ENCODE measurements around the gene ARG2. TPM values are rescaled to one million over a fixed set of nuclear protein-coding genes. Genes with fewer than 3 reads are reported as not detected.

The ARG2 gene
- polyA plus RNA-seq, 1 donor (not counting 4 experiments of a cell fraction or from before 2014, with no cell fraction given): 8.2 TPM

DNA sequence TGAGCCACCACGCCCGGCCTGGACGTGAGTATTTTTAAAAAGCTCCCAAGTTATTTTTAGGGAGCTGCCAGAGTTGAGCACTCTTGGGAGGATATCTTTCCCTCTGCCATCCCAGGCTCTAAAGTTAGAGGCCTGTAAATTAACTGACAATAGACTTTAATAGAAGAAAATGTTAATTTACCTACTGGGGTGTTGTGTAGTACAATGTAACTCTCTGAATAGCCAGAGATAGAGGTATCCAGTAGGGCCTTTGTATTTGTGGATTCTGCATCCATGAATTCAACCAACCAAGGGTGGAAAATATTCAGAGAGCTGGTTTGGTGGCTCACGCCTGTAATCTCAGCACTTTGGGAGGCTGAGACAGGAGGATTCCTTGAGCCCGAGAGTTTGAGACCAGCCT lies 12.1 kb upstream of the ARG2 start:
- no peak for FAIRE-seq

DNA sequence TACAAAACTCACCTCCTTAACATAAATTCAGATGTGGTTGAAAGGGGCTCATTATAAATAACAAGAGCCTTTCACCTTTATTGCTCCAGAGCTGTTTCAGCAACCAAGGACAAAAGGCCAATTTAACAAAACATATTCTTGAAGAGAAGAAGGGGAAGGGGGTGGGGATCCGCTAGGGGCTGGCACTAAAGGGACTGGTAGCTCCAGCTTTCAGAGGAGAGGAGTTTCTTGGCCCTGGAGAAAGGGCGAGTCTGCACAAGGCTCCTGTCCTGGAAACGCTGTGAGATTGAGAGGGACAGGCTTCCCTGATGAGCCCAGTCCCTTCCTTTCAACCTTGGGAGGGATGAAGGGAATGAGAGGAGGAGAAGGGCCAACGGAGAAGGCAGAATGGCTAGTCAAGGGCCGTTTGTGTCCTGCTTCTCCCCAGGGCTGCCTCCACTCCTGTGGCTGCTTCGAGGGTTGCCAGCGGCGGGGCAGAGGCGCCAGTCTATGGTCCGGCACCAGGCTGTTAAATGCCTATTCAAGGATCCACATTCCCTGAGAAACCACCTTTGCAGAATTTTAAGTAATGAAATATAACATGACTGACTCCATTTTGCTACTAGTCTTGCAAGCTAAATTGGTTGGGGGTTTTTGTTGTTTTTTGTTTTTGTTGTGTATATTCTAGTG lies 9.9 kb upstream of the ARG2 start:
- H4K20me1 ChIP-seq (ENCODE audit: control insufficient read depth, extremely low read depth, insufficient read depth, low read length): no peaks in the 10 kb centered on the region
- H3K9me1 ChIP-seq (ENCODE audit: control insufficient read depth, extremely low read depth, insufficient read depth, low read length): no peaks in the 10 kb centered on the region
- H3K4me3 ChIP-seq (ENCODE audit: control insufficient read depth in 2 of 3, extremely low read depth in 1 of 3, insufficient read depth in 2 of 3, low read depth in 1 of 3, low read length in 3 of 3): no peak overlapping the region
- no peaks in the 10 kb centered on the region for H3K79me2 ChIP-seq (ENCODE audit: control insufficient read depth, insufficient read depth, low read length)
- no peak overlapping the region for H3K27ac ChIP-seq (ENCODE audit: control insufficient read depth, insufficient read depth, low read length)
- no peak overlapping the region for H3K4me2 ChIP-seq (ENCODE audit: control insufficient read depth, extremely low read depth, insufficient read depth, low read depth, low read length)
- DNase-seq (ENCODE audit: low read depth, low spot score) (no peak), FAIRE-seq (no peak)
- no peaks in the 10 kb centered on the region for H3K9me3 ChIP-seq (ENCODE audit: control insufficient read depth, low read depth, low read length)
- H3K27me3 ChIP-seq (ENCODE audit: control insufficient read depth, extremely low read depth, insufficient read depth, low read length): no peaks in the 10 kb centered on the region
- no peak overlapping the region for H3K9ac ChIP-seq (ENCODE audit: control insufficient read depth, extremely low read depth, insufficient read depth, low read length)
- no peaks in the 10 kb centered on the region for H3K36me3 ChIP-seq (ENCODE audit: control insufficient read depth in 2 of 2, extremely low read depth in 1 of 2, insufficient read depth in 2 of 2, low read length in 2 of 2)
- dilution Hi-C loops (cut with MboI; ENCODE audit: extremely low pct_ligation_motif_present, low sequenced_read_pairs): no loop called here
- no peak overlapping the region for H2AFZ ChIP-seq (ENCODE audit: control insufficient read depth, low read length)
- no peak for TF ChIP-seq EZH2 (IDR thresholded peaks at IDR 0.05; ENCODE audit: low read length)
- TF ChIP-seq, protein P1, sequence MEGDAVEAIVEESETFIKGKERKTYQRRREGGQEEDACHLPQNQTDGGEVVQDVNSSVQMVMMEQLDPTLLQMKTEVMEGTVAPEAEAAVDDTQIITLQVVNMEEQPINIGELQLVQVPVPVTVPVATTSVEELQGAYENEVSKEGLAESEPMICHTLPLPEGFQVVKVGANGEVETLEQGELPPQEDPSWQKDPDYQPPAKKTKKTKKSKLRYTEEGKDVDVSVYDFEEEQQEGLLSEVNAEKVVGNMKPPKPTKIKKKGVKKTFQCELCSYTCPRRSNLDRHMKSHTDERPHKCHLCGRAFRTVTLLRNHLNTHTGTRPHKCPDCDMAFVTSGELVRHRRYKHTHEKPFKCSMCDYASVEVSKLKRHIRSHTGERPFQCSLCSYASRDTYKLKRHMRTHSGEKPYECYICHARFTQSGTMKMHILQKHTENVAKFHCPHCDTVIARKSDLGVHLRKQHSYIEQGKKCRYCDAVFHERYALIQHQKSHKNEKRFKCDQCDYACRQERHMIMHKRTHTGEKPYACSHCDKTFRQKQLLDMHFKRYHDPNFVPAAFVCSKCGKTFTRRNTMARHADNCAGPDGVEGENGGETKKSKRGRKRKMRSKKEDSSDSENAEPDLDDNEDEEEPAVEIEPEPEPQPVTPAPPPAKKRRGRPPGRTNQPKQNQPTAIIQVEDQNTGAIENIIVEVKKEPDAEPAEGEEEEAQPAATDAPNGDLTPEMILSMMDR (optimal IDR thresholded peaks at IDR 0.05 in 1 of 3, IDR thresholded peaks at IDR 0.05 in 1 of 3, conservative IDR thresholded peaks at IDR 0.05 in 1 of 3; ENCODE audit: extremely low read depth in 1 of 3, insufficient read depth in 2 of 3, low read length in 3 of 3): no peak
- no peaks in the 10 kb centered on the region for H3K4me1 ChIP-seq (ENCODE audit: control insufficient read depth, extremely low read depth, insufficient read depth, low read length)

More for the DNA sequence above, 12.1 kb upstream of the ARG2 start:
- no peaks in the 10 kb centered on the region for H3K79me2 ChIP-seq (ENCODE audit: control insufficient read depth, insufficient read depth, low read length)
- no peaks in the 10 kb centered on the region for H3K36me3 ChIP-seq (ENCODE audit: control insufficient read depth in 2 of 2, extremely low read depth in 1 of 2, insufficient read depth in 2 of 2, low read length in 2 of 2)
- H3K4me3 ChIP-seq (ENCODE audit: control insufficient read depth in 2 of 3, extremely low read depth in 1 of 3, insufficient read depth in 2 of 3, low read depth in 1 of 3, low read length in 3 of 3): no peak overlapping the region
- DNase-seq (ENCODE audit: low read depth, low spot score): no peak
- dilution Hi-C loops (cut with MboI; ENCODE audit: extremely low pct_ligation_motif_present, low sequenced_read_pairs): no loop called here
- no peaks in the 10 kb centered on the region for H3K27me3 ChIP-seq (ENCODE audit: control insufficient read depth, extremely low read depth, insufficient read depth, low read length)
- no peak overlapping the region for H2AFZ ChIP-seq (ENCODE audit: control insufficient read depth, low read length)
- H3K27ac ChIP-seq (ENCODE audit: control insufficient read depth, insufficient read depth, low read length): no peak overlapping the region
- no peak for TF ChIP-seq EZH2 (IDR thresholded peaks at IDR 0.05; ENCODE audit: low read length)
- TF ChIP-seq, protein P1 (optimal IDR thresholded peaks at IDR 0.05 in 1 of 3, IDR thresholded peaks at IDR 0.05 in 1 of 3, conservative IDR thresholded peaks at IDR 0.05 in 1 of 3; ENCODE audit: extremely low read depth in 1 of 3, insufficient read depth in 2 of 3, low read length in 3 of 3): no peak
- H3K9me1 ChIP-seq (ENCODE audit: control insufficient read depth, extremely low read depth, insufficient read depth, low read length): no peaks in the 10 kb centered on the region
- H3K4me1 ChIP-seq (ENCODE audit: control insufficient read depth, extremely low read depth, insufficient read depth, low read length): peaks cover 2% of the 10 kb centered on the region
- H4K20me1 ChIP-seq (ENCODE audit: control insufficient read depth, extremely low read depth, insufficient read depth, low read length): no peaks in the 10 kb centered on the region
- no peaks in the 10 kb centered on the region for H3K9me3 ChIP-seq (ENCODE audit: control insufficient read depth, low read depth, low read length)
- H3K9ac ChIP-seq (ENCODE audit: control insufficient read depth, extremely low read depth, insufficient read depth, low read length): no peak overlapping the region
- no peak overlapping the region for H3K4me2 ChIP-seq (ENCODE audit: control insufficient read depth, extremely low read depth, insufficient read depth, low read depth, low read length)

Measured in keratinocyte (primary cell).